Activated T-cell treated with anti-CD3 and anti-CD28 coated beads for 48 hours (primary cell): ENCODE measurements around the gene GPATCH1.

Experiments
- DNase-seq: peaks from one replicate; pipeline ENCODE4 v3.0.0-alpha.2; 2020; ENCODE audit warnings: low read depth

The GPATCH1 gene

GRCh38 chr19:33063356-33063752, 17.6 kb upstream of the GPATCH1 start:
- DNase-seq: no peak

DNA sequence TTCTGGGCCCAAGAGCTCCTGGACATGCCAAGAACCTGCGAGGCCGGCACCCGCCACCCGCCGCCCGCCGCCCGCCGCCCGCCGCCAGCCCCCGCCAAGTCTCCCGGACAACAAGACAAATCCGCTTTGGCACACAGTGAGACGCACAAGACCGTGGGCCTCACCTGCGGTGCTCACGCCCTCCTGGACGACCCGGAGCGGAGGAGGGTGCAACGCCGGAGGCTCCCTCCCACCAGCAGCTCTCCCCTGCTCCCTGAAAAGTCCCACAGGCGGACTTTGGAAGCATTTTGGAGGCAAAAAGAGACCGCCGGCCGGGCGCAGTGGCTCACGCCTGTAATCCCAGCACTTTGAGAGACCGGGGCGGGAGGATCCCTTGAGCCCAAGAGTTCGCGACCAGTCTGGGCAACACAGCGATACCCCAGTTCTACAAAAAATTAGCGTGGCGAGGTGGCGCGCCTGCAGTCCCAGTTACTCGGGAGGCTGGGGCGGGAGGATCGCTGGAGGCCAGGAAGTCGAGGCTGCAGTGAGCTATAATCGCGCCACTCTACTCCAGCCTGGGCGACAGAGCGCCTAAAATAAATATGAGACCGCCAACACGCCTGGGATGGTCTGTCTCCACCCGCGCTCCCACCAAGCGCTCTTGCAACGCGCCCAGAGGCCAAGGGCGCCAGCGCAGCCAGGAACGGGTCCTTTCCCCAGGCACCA, 17.1 kb upstream of the GPATCH1 start:
- no peak for DNase-seq

DNA sequence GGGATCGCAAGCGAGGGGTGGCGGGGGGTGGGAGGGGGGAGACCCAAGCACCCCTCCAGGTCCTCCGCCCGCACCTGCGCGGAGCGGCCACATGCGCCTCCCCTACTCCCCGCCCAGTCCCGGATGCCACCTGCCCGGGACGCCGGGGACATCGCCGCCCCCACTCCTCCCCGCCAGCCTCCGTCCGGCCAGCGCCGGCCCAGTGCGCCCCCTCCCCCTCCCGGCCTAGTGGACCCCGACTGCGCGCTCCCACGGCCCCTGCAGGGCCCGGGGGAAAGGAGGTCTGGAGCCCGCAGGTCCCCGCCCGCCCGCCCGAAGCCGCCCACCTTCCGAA, 16.6 kb upstream of the GPATCH1 start:
- peak; percentile 21 for DNase-seq

- peak; percentile 76 for DNase-seq
These were observed 16.0 kb upstream of the GPATCH1 start, which contains the start of gene RHPN2 for GRCh38 chr19:33064792-33065550. Gene RHPN2 (minus strand): TSS chr19:33064888. CDS start chr19:33064852, 36 bp downstream.

- DNase-seq: no peak
These were observed 14.4 kb upstream of the GPATCH1 start for GRCh38 chr19:33066543-33066942.

GRCh38 chr19:33067121-33067520, 13.9 kb upstream of the GPATCH1 start:
- no peak for DNase-seq

GRCh38 chr19:33071887-33072286, 9.1 kb upstream of the GPATCH1 start:
- DNase-seq: no peak

DNA sequence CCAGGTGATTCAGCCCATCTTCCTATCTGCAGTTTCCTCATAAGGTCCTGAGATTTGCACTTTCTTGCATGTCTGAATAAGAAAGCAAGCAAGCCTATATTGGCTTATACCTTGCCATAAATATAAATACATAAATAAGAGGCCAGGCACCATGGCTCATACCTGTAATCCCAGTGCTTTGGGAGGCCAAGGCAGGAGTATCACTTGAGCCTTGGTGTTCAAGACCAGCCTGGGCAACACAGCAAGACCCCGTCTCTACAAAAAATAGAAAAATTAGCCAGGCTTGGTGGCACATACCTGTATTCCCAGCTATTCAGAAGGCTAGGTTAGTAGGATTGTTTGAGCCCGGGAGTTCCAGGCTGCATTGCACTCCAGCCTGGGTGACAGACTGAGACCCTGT, 5.5 kb upstream of the GPATCH1 start:
- no peak for DNase-seq

GRCh38 chr19:33085570-33086128, 4.7 kb downstream of the GPATCH1 start:
- DNase-seq: no peak

DNA sequence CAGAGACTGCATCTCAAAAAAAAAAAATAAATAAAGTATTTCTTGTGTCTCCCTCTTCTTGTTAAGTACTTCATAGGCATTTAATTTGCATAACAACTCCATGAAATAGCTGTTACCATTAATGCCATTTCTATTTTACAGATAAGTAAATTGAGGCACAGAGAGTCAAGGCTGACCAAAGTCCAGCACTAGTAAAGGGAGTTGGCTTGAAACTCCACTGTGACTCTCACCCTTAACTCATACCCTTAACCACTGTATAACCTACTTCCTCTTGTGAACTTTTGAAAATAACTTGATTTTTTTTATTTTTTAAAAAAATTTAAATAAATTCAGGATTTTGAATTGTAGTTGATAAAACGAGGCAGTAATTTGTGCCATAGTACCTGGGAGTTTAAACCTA, 6.0 kb downstream of the GPATCH1 start:
- DNase-seq: no peak

DNA sequence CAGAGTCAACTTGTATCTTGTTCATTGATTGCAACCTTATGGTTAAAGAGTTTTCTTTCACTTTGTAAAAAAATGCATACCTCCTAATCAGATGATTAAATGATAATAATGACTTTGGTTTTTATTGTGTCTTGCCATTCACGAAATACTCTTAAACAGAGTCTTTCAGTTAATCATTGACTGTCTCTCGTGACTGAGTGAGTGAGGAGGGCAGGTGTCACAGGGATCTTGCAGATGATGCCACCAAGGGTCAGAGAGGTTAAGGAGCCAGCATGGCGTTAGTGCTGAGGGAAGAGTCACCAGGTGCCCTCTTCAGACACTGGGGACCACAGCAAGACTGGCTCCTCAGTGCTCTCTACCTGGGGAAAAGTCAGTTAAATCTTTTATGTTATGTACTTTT, 8.0 kb downstream of the GPATCH1 start:
- DNase-seq: no peak

- DNase-seq: no peak
These were observed 9.2 kb downstream of the GPATCH1 start for GRCh38 chr19:33090179-33090578.

- no peak for DNase-seq
These were observed 12.6 kb downstream of the GPATCH1 start for GRCh38 chr19:33093420-33094210.

DNA sequence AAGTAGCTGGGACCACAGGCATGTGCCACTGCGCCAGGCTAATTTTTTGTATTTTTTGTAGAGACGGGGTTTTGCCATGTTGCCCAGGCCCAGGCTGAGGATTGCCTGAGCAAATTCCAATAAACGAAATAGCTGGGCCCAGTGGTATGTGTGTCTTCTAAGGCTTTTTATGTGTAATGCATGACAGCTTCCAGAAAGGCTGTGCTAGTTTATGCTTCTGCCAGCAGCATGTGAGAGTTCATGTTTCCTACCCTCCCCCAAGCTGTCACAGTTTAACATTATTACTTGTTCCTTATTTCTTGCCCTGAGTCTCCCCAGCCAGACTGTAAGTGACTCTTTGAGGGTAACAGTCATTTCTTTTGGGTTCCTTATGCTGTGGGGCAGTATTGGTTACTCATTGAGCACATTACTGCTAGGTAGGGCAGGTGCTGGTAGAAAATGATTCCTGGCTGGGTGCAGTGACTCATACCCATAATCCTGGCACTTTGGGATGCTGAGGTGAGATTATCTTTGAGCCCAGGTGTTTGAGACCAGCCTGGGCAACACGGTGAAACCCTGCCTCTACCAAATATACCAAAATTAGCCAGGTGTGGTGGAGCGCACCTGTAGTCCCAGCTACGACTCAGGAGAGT, 13.6 kb downstream of the GPATCH1 start:
- DNase-seq: no peak

GRCh38 chr19:33096005-33096404, 15.0 kb downstream of the GPATCH1 start:
- DNase-seq: no peak

DNA sequence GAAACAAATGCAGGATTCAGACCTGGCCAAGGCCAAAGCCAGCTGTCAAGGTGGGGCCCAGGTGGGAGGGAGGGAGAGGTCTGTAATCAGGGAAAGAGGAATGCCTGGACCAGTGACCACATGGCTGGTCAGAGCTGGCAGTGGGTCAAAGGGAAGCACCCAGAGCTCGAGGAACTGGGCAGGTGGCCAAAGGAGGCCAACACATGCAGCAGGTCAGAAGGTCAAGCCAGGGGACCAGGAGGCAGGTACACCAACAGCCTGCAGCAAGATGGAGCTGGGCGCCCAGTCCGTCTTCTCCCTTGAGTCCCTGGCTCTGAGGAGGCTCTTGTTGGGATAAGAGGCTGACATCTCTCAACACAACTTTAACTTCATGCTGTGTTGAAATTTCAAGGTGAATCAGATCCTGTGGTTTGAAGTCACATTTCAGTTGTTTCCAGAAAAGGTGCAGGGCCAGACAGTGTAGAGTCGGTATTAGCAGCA, 17.1 kb downstream of the GPATCH1 start:
- no peak for DNase-seq

DNA sequence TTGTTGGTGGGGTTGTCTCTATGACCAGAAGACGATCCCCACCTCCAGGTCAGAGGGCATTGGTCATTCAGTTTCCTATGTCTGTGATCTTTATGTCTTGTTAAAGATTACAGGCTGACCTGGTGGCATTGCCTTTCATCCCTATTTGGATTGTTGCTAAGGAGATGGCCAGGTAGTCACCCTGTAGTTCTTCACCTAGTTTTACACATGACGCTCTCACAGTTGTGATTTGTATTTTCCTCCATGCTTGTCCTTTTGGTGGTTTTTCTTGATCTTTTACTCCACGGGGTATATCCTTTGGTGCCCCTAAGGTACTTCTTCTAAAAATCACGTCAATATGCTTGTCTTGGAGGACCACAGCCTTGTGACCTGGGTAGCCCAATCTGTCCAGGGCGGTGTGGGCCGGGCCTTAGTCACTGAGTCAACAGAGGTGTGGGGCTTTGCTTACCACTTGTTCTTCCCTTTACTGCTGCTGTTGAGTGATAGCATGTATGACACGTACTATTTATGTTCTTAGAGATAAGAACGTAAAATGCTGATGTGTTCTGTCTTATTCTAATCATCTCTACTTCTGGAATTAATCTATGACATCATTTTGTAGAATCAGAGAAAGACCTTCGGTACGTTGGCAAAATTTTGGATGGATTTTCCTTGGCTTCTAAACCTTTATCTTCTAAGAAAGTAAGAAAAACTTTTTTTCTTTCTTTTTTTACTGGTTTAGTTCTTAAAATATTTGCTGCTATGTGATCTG, 20.1 kb downstream of the GPATCH1 start:
- DNase-seq: no peak

DNA sequence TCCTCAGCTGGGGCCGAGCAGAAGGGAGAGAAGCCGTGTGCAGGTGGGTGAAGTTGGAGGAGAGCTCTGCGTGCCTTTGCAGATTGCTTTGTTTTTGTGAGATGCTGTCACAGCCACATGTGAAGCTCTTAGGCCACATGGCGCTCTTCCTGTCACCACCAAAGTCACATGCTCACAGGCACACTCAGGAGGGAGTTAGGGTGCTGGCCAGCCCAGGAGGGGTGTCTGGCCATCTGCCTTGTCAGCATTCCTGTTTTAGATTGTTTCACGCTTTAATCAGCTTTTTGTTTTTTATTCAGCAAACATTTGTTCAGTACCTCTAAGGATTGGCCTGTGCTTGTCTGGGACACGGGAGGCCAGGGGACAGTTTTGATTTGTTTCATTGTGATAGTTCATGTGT, 21.9 kb downstream of the GPATCH1 start:
- no peak for DNase-seq

DNA sequence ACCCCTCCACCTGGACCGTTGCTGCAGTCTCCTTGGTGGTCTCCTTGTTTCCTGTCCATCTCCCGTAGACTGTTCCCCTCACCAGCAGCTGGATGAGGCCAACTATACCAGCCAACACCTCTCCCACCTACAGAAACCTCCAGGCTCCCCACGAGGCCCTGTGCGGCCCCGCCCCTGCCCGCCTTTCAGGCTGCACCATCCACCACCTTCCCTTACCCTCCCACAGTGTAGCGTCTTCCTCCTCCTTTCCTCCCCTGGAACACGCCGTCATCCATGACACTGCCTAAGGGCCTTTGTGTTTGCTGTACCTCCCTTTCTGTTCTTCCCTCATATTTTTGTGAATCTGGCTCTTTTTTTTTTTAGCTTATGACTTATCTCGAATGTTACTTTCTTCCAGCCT, 27.2 kb downstream of the GPATCH1 start:
- no peak for DNase-seq

- DNase-seq: no peak
These were observed 29.3 kb downstream of the GPATCH1 start for GRCh38 chr19:33110137-33110910.
